Measurements from ENCODE around the gene SBF1. TPM values are rescaled to one million over a fixed set of nuclear protein-coding genes. Genes with fewer than 3 reads are reported as not detected.

The SBF1 gene
- polyA plus RNA-seq, 1 of the 3 experiments (the other 2 are of a cell fraction), result 29.1 TPM

DNA sequence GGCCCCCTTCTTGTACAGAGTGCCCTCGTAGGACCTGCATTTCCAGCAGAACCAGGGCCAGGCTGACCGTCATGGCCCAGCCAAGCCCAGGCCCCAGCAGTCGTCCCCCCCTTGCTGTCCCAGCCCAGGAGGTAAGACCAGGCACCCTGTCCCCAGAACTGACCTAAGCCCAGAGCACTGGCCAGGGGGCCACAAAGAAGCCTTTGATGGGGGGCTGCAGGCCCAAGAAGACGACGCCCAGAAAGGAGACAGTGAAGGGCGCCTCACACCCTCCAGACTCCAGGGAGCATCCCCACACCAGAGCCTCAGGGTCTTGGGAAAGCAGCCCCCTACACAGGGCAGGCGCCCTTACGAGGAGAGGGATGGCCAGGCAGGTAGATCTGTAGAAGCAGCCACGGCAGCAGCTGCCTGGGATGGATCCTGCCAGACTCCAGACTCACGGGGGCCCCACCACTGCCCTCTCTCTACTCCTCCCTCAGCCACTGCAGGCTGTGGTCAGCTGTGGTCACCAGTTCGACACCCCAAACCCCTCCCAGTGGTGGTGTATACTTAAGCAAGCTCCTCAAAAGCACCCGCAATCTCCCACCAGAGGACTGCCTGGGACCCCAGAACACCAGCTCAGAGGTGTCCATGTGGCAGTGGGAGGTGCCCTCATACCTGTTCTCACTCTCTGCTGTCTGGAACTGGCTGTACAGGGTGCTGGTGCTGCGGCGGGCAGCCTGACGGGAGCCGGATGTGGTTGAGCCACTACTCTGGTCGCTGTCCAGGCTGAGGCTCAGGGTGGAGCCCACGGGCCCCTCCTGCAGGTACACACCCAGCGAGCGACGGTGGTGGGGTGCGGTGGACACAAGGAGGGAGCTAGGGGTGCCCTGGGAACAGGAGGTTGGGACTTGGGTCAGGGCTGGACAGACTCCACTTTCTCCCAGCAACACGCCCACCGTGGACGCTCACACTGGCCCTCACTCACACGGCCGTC is 27.0 kb downstream of the SBF1 start:
- TF ChIP-seq TCF12 (IDR thresholded peaks at IDR 0.05) (no peak), MEF2A (IDR thresholded peaks at IDR 0.05; ENCODE audit: borderline replicate concordance, low read depth) (no peak)
- Histone ChIP-seq H3K9ac (no peak overlapping the region), H3K4me1 (ENCODE audit: control insufficient read depth in 1 of 2, insufficient read depth in 2 of 2, low read depth in 1 of 2, low read length in 1 of 2) (peaks cover 5 to 9% of the 10 kb centered on the region in 2 experiments; a peak in 1 of 4 replicates), H3K9me3 (no peaks in the 10 kb centered on the region), H3K4me3 (ENCODE audit: low read depth in 2 of 2, low read length in 1 of 2) (no peak overlapping the region), H3K79me2 (ENCODE audit: insufficient read depth) (peaks cover 2% of the 10 kb centered on the region; the same call in 1 of the 2 replicates), H3K27ac (ENCODE audit: low read depth in 2 of 2, low read length in 1 of 2) (no peak overlapping the region), H3F3A (replicated peaks; ENCODE audit: insufficient read depth) (peaks cover 21% of the 10 kb centered on the region), H3K27me3 (ENCODE audit: insufficient read depth) (no peaks in the 10 kb centered on the region), H3K4me2 (no peak overlapping the region), H2AFZ (ENCODE audit: low read depth) (no peak overlapping the region), H3K9me2 (no peaks in the 10 kb centered on the region), H3K36me3 (replicated peaks in 1 of 2; ENCODE audit: control insufficient read depth in 1 of 2, insufficient read depth in 2 of 2, low read length in 1 of 2) (peaks cover 27 to 38% of the 10 kb centered on the region in 2 experiments), H4K20me1 (ENCODE audit: insufficient read depth) (peaks cover 10% of the 10 kb centered on the region; the same call in 1 of the 2 replicates)
- DNase-seq, result no peak
- CTCF ChIA-PET, result interaction anchor here (1.0 kb wide), 1 partner anchor 52 kb away, joined by 3 read pairs; no protein-coding TSS in a partner anchor
- 93% methylated on average over 5 of the region's 27 CpGs for WGBS (ENCODE audit: low lambda C conversion rate)
- POLR2A ChIA-PET, result interaction anchor here (0.6 kb wide), 1 partner anchor 12 kb away, joined by 3 read pairs; no protein-coding TSS in a partner anchor

DNA sequence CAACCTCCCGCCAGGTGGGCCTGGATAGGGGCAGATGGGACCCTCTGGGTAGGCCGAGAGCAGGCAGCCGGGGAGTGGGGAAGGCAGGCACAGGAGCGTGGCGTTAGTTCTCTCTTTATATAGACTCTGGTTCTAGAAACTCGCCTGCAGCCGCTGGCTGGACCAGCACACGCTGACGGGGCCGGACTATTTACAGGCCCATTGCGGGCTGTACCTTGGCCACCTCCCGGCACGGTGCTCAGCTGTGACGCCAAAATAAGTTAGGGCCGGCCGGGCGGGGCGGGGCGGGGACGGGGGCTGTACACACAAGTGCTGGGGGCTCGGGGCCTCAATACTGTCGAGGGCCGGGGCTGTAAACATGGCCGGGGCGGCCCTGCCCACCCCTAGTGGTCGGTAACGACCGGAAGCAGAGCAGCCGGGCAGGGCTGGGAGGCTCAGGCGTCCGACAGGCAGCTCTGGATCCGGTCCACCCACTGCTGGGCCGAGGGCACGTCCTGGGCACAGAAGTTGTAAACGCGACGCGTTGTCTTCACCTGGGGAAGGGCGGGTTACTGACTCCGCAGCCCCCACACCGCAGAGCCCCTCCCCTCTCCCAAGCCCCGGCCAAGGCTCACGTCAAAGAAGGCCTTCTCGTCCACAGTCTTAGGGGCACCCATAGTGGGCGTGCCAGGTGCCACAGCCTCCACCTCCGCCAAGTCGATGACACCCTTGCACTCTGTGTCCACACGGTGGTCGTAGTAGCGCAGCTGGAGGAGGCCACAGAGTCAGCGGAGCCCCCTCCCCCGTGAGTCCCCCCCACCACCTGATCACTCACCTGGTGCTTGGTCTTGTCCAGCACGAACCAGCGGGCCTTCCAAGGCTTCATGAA is 27.9 kb downstream of the SBF1 start:
- H3K9me3 ChIP-seq, result no peaks in the 10 kb centered on the region
- TF ChIP-seq JUND (IDR thresholded peaks at IDR 0.05) (no peak), ZBTB33 (IDR thresholded peaks at IDR 0.05; ENCODE audit: borderline replicate concordance, low read depth) (no peak), CHD2 (IDR thresholded peaks at IDR 0.05; ENCODE audit: low read length, partially characterized antibody) (no peak), POLR2AphosphoS5 (IDR thresholded peaks at IDR 0.05; ENCODE audit: low read depth, low read length) (no peak), GATA2 (CRISPR knock-in tag; IDR thresholded peaks at IDR 0.05) (no peak), RXRA (IDR thresholded peaks at IDR 0.05; ENCODE audit: borderline replicate concordance, low read depth) (no peak), RAD21 (IDR thresholded peaks at IDR 0.05; ENCODE audit: low read length) (no peak)
- peaks cover 19 to 39% of the 10 kb centered on the region in 2 experiments for H3K36me3 ChIP-seq (replicated peaks in 1 of 2; ENCODE audit: control insufficient read depth in 1 of 2, insufficient read depth in 2 of 2, low read length in 1 of 2)
- no peak overlapping the region for H2AFZ ChIP-seq (ENCODE audit: low read depth)
- H3K79me2 ChIP-seq (ENCODE audit: insufficient read depth), result peaks cover 2% of the 10 kb centered on the region; the same call in 1 of the 2 replicates
- H3K4me3 ChIP-seq (ENCODE audit: low read depth in 2 of 2, low read length in 1 of 2), result no peak overlapping the region
- H3K9ac ChIP-seq, result no peak overlapping the region
- ChIA-PET POLR2A (no interaction called here), CTCF (interaction anchor here (0.6 kb wide), 2 partner anchors 11 to 194 kb away, joined by 3 read pairs; no protein-coding TSS in a partner anchor)
- peaks cover 17% of the 10 kb centered on the region for H3F3A ChIP-seq (replicated peaks; ENCODE audit: insufficient read depth)
- no peak overlapping the region for H3K4me2 ChIP-seq
- WGBS (ENCODE audit: low lambda C conversion rate), result 97% methylated on average over 22 of the region's 54 CpGs
- H3K9me2 ChIP-seq, result no peaks in the 10 kb centered on the region
- H4K20me1 ChIP-seq (ENCODE audit: insufficient read depth), result peaks cover 10% of the 10 kb centered on the region; the same call in 1 of the 2 replicates
- H3K27me3 ChIP-seq (ENCODE audit: insufficient read depth), result no peaks in the 10 kb centered on the region
- peaks cover 5 to 9% of the 10 kb centered on the region in 2 experiments; a peak in 1 of 4 replicates for H3K4me1 ChIP-seq (ENCODE audit: control insufficient read depth in 1 of 2, insufficient read depth in 2 of 2, low read depth in 1 of 2, low read length in 1 of 2)
- H3K27ac ChIP-seq (ENCODE audit: low read depth in 2 of 2, low read length in 1 of 2), result no peak overlapping the region
- DNase-seq, result no peak

Measured in SK-N-SH (cell line).